ENCODE measurements around the gene PSMA2. TPM values are rescaled to one million over a fixed set of nuclear protein-coding genes. Genes with fewer than 3 reads are reported as not detected.

PSMA2 gene
- polyA plus RNA-seq, 1 experiment = 50.8 TPM

GRCh38 chr7:42952328-42952727, 20.4 kb upstream of the PSMA2 start:
- no peak for TF ChIP-seq CTCF (IDR thresholded peaks at IDR 0.05; ENCODE audit: insufficient read depth, low read depth, low read length)
- no peak overlapping the region for H3K4me3 ChIP-seq (ENCODE audit: low read depth, low read length)
- peaks cover 1% of the 10 kb centered on the region; the same call in 1 of the 2 replicates for H3K27me3 ChIP-seq (ENCODE audit: control insufficient read depth, insufficient read depth, low read length)
- no peak for DNase-seq (ENCODE audit: low read depth)
- POLR2A ChIA-PET = no interaction called here
- CTCF ChIA-PET = no interaction called here
- H3K36me3 ChIP-seq (ENCODE audit: control insufficient read depth, insufficient read depth, low read length) = no peaks in the 10 kb centered on the region

- Histone ChIP-seq H3K4me3 (ENCODE audit: low read depth, low read length) (no peak overlapping the region), H3K36me3 (ENCODE audit: control insufficient read depth, insufficient read depth, low read length) (no peaks in the 10 kb centered on the region), H3K27me3 (ENCODE audit: control insufficient read depth, insufficient read depth, low read length) (no peaks in the 10 kb centered on the region)
- no peak for TF ChIP-seq CTCF (IDR thresholded peaks at IDR 0.05; ENCODE audit: insufficient read depth, low read depth, low read length)
- no peak for DNase-seq (ENCODE audit: low read depth)
- ChIA-PET POLR2A (no interaction called here), CTCF (interaction anchor here (0.6 to 2.1 kb wide), 2 partner anchors 9 to 311 kb away, joined by 5 to 8 read pairs; no protein-coding TSS in a partner anchor)
These were observed 18.4 kb upstream of the PSMA2 start for GRCh38 chr7:42950417-42950816.

GRCh38 chr7:42947521-42947920, 15.5 kb upstream of the PSMA2 start:
- H3K36me3 ChIP-seq (ENCODE audit: control insufficient read depth, insufficient read depth, low read length) = no peaks in the 10 kb centered on the region
- H3K27me3 ChIP-seq (ENCODE audit: control insufficient read depth, insufficient read depth, low read length) = no peaks in the 10 kb centered on the region
- H3K4me3 ChIP-seq (ENCODE audit: low read depth, low read length) = no peak overlapping the region
- peak; percentile 56 for DNase-seq (ENCODE audit: low read depth)
- no peak for TF ChIP-seq CTCF (IDR thresholded peaks at IDR 0.05; ENCODE audit: insufficient read depth, low read depth, low read length)
- ChIA-PET POLR2A (no interaction called here), CTCF (interaction anchor here (0.6 kb wide), 1 partner anchor 494 kb away, joined by 3 read pairs; no protein-coding TSS in a partner anchor)

GRCh38 chr7:42946627-42946950, 14.6 kb upstream of the PSMA2 start:
- no peak for TF ChIP-seq CTCF (IDR thresholded peaks at IDR 0.05; ENCODE audit: insufficient read depth, low read depth, low read length)
- no peaks in the 10 kb centered on the region for H3K27me3 ChIP-seq (ENCODE audit: control insufficient read depth, insufficient read depth, low read length)
- no peak overlapping the region for H3K4me3 ChIP-seq (ENCODE audit: low read depth, low read length)
- no peaks in the 10 kb centered on the region for H3K36me3 ChIP-seq (ENCODE audit: control insufficient read depth, insufficient read depth, low read length)
- DNase-seq (ENCODE audit: low read depth) = no peak
- ChIA-PET POLR2A (no interaction called here), CTCF (interaction anchor here (1.0 to 2.3 kb wide), 3 partner anchors 11 to 314 kb away, joined by 3 to 7 read pairs (median 4); no protein-coding TSS in a partner anchor)

- DNase-seq (ENCODE audit: low read depth) = no peak
- ChIA-PET POLR2A (no interaction called here), CTCF (interaction anchor here (1.0 to 2.3 kb wide), 7 partner anchors 11 to 494 kb away, joined by 3 to 7 read pairs (median 4); no protein-coding TSS in a partner anchor)
These were observed 14.1 kb upstream of the PSMA2 start for GRCh38 chr7:42945821-42946626.

More at GRCh38 chr7:42945821-42946626, 14.1 kb upstream of the PSMA2 start:
- Histone ChIP-seq H3K36me3 (ENCODE audit: control insufficient read depth, insufficient read depth, low read length) (no peaks in the 10 kb centered on the region), H3K4me3 (ENCODE audit: low read depth, low read length) (no peak overlapping the region), H3K27me3 (ENCODE audit: control insufficient read depth, insufficient read depth, low read length) (no peaks in the 10 kb centered on the region)
- no peak for TF ChIP-seq CTCF (IDR thresholded peaks at IDR 0.05; ENCODE audit: insufficient read depth, low read depth, low read length)

Data from BJ (cell line).